BLaER1 (cell line): Measurements from ENCODE around the gene PLEKHA5.

ENCODE experiments used
- H3K27ac ChIP-seq: shearing (Covaris generic); formaldehyde crosslinking; 2 replicates; pipeline ENCODE4 v1.8.1; 2022
- H3K27me3 ChIP-seq: shearing (Covaris generic); formaldehyde crosslinking; 2 replicates; pipeline ENCODE4 v1.8.1; 2022
- H3K36me3 ChIP-seq: shearing (Covaris generic); formaldehyde crosslinking; 2 replicates; pipeline ENCODE4 v1.8.1; 2022
- H3K4me1 ChIP-seq: shearing (Covaris generic); formaldehyde crosslinking; 2 replicates; pipeline ENCODE4 v1.8.1; 2022
- H3K4me2 ChIP-seq: shearing (Covaris generic); formaldehyde crosslinking; 2 replicates; pipeline ENCODE4 v1.8.1; 2022
- H3K4me3 ChIP-seq: shearing (Covaris generic); formaldehyde crosslinking; 2 replicates; pipeline ENCODE4 v1.8.1; 2022
- H3K9ac ChIP-seq: shearing (Covaris generic); formaldehyde crosslinking; 2 replicates; pipeline ENCODE4 v1.8.1; 2022
- H3K9me3 ChIP-seq: shearing (Covaris generic); formaldehyde crosslinking; 2 replicates; pipeline ENCODE4 v1.8.1; 2022
- H4K20me1 ChIP-seq: shearing (Covaris generic); formaldehyde crosslinking; 2 replicates; pipeline ENCODE4 v1.8.1; 2022
- Cebpa-rat ChIP-seq: shearing (Covaris generic); IDR thresholded peaks from 2 replicates; pipeline ENCODE4 v1.8.1; 2022

Gene PLEKHA5

GRCh38 chr12:19421503-19422282 lies 292.2 kb downstream of the PLEKHA5 start:
- Histone ChIP-seq H3K27ac (no peak overlapping the region), H3K36me3 (no peaks in the 10 kb centered on the region), H3K4me3 (no peak overlapping the region), H3K4me1 (peaks cover 7% of the 10 kb centered on the region; the same call in 1 of the 2 replicates), H3K4me2 (no peak overlapping the region), H4K20me1 (no peaks in the 10 kb centered on the region), H3K9ac (no peak overlapping the region), H3K27me3 (no peaks in the 10 kb centered on the region), H3K9me3 (no peaks in the 10 kb centered on the region)
- TF ChIP-seq Cebpa-rat = no peak

GRCh38 chr12:19423166-19423930 lies 293.8 kb downstream of the PLEKHA5 start:
- Histone ChIP-seq H3K4me3 (no peak overlapping the region), H3K9me3 (no peaks in the 10 kb centered on the region), H3K4me1 (peaks cover 7% of the 10 kb centered on the region; the same call in 1 of the 2 replicates), H3K36me3 (no peaks in the 10 kb centered on the region), H4K20me1 (no peaks in the 10 kb centered on the region), H3K27ac (no peak overlapping the region), H3K9ac (no peak overlapping the region), H3K27me3 (no peaks in the 10 kb centered on the region), H3K4me2 (no peak overlapping the region)
- no peak for TF ChIP-seq Cebpa-rat
